IPS-NIHi7 (cell line): ENCODE results near the gene XXYLT1.
"Not testable (repeated sequence)": the region's sequence is repeated elsewhere in the genome, so short reads cannot be mapped to it uniquely, and the experiment has no call there.

ENCODE experiments used
- DNase-seq: peaks from one replicate; pipeline ENCODE4 v3.0.0; 2012; ENCODE audit warnings: mixed read lengths; ENCODE audit errors: extremely low spot score

XXYLT1 gene

DNA sequence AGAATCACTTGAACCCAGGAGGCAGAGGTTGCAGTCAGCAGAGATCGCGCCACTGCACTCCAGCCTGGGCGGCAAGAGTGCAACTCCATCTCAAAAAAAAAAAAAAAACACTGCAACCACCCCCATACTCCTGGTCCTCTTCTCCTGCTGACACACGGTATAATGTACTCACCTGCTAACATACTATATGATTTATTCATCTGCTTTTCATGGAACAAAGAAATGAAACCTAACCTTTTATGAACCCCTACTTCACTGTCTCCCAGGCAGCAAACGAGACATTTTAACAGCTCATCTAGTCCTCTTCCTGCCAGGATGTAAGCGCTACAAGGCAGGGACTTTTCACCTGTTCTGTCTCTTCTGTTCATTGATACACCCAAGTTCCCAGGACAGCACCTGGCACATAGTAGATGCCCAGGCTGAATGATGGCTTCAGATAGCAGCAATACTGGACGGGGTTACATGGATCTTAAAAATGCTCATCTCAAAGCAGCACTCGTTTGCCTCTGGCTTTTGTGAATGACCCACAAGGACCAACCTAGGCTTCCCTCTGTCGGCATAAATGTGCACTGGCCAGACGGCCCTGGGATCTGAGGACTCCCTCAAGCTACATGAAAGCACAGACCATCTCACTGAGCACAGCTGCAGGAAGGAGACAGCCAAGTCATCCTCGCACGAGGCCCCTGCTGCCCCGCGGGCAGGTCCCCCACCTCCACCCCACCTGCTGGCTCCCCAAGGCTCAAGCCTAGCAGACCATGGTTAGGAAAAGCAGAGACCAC, 20.3 kb downstream of the XXYLT1 start:
- DNase-seq = no peak

DNA sequence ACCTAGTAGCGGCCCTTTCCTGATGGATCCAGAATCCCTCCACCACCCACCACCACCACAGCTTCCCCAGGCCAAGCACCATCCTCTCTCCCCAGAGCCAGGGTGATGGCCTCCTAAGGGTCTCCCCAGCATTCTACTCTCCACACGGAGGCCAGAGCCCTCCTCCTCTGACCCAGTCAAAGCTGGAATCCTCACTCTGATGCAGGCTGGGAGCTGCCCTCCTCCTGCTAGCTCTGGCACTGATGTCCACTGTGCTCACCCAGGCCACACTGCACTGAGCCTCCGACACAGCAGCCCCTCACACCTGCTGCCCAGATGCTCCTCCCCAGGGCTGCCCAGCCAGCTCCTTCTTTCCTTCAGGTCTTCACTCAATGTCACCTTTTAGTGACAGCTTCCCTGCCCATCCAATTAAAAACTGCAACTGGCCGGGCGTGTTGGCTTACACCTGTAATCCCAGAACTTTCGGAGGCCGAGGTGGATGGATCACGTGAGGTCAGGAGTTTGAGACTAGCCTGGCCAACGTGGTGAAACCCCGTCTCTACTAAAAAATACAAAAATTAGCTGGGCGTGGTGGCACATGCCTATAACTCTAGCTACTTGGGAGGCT, 21.0 kb downstream of the XXYLT1 start:
- no peak for DNase-seq

DNA sequence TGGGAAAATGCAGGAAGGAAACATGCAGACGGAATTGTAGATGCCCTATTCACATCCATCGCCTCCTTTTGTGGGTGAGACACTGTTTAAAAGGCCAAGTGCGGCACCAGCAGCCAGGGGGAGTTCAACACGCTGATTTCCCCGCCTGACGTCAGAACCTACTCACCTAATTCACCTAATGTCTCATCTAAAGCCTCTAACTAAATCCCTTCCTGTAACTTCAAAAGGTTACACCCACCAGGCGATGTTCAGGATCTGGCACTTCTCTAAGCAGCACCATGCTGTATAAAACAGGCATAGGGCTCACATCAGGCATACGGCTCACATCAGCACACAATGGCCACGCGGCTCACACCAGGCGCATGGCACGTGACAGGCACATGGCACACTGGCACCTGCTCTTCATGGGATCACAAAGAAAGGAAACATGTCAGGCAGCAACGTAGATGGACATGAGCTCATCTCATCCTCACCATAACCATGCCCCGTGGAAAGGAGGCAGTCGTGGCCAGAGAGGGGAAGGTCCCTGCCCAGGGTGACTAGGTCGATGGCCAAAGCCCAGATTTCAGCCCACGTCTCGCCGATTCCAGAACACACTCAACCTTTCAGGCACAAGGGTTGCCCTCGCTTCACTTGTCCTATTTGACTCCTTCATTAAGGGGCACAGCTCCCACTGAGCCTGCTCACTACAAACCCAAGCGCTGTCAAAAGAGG, 21.7 kb downstream of the XXYLT1 start:
- no peak for DNase-seq

DNA sequence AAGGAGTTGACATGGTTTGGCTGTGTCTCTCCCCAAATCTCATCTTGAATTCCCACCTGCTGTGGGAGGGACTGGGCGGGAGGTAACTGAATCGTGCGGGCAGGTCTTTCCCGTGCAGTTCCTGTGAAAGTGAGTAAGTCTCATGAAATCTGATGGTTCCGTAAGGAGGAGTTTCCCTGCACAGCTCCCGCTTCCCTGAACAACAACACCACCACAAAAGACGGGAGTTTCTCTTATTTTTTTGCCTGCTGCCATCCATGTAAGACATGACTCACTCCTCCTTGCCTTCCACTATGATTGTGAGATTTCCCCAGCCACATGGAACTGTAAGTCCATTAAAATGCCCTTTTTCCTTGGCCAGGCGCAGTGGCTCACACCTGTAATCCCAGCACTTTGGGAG, 22.7 kb downstream of the XXYLT1 start:
- no peak for DNase-seq

DNA sequence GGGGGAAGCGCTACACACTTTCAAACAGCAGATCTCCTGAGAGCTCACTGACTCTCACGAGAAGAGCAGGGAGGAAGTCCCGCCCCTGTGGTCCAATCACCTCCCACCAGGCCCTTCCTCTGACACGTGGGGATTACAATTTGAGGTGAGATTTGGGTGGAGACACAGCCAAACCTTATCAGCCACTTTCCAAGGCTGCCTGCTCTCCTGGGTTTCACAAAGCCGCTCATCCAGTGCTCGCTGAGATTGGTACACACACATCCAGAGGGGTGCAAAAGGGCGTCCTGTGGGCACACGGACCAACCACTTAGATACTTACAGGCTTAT, 23.1 kb downstream of the XXYLT1 start:
- no peak for DNase-seq

DNA sequence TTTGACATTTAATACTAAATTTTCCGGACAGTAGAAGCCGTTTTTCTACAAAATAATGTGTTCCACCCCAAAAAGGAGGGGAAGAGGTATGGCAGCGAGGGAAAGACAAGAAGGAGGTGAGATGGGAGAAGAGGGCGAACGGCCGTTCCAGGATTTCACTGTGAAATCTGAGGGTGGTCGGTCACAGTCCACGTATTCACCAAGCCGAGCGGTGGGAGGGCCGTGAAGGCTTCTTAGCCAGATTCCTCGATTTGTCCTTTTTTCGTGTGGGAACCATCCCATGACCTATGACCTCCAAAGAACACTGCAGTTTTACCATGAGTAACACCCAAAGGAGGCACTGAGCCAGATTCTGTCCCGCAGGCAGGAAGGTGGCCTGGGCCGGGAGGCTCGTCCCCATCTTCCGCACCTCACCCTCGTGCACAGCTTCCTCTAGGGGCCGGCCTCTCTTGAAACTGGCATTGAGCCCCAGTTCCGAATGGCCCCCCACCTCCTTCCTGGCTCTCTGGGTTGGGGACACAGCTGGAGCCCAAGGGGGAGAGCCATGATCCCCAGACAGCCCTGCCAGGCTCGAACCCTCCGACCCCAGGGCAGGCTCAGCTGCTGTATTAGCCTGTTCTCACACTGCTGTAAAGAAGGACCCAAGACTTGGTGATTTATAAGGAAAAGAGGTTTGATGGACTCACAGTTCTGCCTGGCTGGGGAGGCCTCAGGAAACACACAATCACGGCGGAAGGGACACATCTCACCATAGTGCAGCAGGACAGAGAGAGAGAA, 23.7 kb downstream of the XXYLT1 start:
- no peak for DNase-seq

DNA sequence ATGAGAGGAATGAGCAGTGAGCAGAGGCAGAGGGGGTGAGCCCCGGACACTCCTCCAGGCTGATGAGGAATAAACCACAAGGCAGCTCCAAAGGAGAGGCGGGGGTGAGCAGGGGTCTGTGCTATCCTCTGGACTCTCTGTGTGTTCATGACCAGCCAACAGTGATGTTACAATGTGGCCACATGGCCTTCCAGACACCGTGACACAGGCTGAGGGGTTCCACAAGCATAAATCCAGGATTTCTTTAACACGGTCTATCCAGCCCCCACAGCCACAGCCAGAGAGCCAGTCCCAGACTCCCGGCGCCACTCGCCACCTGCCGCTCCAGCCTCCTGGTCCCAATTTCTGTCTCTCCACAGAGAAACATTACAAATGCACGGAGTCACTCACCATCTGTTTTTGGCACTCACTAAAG, 24.4 kb downstream of the XXYLT1 start:
- DNase-seq = no peak

DNA sequence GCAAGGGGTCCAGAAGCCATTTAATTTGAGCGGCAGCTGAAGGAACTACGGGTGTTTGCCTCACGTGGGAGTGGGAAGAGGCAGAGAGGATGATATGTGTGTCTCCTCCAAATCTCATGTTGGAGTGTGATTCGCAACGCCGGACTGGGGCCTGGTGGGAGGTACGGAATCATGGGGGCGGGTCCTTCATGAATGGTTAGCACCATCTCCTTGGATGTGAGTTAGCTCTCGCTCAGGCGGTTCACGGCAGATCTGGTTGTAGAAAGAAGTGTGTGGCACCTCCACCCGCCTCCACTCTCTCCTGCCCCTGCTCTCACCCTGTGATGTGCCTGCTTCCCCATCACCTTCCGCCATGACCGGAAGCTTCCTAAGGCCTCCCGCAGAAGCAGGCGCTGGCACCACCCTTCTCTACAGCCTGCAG, 25.4 kb downstream of the XXYLT1 start:
- DNase-seq = no peak

DNA sequence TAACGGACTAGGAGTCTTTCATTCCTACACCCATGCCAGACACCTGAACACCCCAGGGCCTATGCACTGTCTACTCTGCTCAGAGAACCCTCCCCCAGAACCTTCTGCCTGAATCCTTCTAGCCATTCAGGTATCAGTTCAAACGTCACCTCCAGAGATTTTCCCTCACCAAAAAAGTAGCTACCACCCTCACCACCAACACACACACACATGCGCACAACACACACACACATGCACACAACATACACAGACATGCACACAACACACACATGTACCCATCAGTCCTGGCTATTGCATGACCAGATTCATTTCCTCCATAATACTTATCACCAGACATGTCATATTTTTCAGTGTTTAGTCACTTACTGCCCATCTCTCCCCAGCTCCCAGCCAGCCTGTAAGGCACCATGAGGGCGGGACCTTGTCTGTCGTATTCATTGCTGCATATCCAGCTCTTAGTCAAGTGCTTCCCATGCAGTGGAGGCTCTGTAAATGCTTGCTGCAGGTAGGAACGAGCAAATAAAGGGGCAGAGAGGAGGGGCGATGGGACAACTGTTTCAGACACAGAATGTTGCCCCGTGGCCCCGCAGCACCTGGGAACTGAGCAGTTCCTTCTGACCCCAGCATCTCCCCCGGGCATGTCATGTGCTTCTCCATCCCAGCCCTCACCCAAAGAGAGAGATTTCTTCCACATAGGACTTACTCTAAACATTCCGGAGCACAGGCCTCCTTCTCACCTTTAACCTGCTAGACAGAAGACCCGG, 29.2 kb downstream of the XXYLT1 start:
- no peak for DNase-seq

DNA sequence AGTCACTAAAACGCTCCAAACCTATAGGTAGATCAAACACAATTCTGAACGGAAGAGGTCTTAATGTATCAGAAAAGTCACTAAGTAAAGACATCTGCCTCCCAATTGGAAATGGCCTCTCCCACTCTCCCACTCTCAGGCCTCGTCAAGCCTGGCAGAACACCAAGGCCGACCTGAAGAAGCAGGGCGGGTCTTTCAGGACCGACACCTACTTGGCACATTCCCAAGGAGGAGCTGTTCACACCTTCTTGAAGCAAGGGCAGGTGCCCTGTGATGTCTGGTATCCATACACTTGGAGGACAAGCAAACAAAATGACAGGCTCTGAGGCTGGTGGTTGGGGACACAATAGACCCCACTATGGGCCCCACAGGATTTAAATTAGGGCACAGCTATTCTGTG, 30.0 kb downstream of the XXYLT1 start:
- DNase-seq = no peak

DNA sequence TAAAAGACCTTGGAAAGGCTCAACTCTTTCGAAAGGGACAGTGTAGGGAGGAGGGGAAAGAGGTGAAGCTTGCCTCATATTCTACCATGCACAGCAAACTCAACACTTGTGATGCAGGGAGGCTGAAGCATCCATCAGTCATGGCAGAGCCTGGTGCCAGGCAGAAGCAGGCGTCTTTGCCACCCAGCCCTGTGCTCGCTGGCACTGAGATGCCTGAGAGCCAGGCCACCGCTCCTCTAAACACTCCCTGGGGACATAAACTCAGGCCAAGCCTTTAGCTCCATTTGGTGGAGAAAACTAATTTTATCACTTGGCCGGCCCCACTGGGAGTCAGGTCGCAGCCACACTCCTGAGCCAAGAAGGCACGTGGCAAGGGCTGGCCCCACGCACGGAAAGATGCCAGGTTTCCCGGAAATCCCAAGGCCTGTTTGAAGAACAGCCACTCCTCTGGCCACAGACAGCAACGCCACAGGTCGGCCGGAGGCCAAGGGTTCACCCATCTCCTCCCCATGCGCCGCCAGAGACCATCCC, 30.7 kb downstream of the XXYLT1 start:
- no peak for DNase-seq

DNA sequence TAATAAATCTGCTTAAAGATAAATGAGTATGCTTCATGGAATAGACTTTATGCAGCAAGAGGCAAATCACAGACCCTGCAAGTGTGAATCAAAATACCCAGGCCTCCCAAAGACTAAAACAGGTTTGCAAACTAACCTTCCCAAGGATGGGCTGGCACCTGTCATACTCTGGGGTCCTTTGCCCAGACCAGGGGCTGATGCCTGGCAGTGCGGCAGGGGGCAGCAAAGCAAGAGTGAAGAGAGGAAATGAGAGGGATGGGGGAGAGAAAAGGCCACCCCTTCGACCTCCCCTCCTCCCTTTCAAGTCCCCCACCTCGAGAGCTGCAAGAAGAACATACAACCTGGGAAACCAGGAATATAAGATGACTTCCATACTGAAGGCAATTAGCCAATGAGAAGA, 31.8 kb downstream of the XXYLT1 start:
- DNase-seq = no peak

DNA sequence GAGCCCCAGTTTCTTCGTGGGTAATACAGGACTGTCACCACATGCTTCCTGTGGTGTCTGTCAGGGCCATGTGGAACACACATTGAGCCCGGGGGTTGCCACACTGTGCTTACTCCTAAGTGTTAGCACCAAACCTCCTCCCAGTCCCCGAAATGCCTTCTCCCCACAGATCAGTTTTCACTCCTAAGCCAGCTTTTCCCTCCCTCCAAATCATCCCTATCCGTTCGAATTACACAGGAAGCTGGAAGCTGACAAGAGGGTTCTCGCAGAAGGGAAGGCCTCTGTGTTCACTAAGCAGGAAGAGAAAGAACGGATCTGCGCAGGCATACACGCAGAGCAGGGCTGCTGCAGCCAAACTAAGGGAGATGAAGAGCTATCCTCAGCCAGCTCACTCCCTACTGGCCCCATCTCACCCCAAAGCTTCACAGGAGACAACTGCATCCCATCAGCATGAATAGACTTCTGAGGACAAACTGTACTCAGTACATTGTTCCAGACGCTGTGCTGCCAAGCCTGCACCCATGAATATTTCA, 32.3 kb downstream of the XXYLT1 start:
- no peak for DNase-seq

DNA sequence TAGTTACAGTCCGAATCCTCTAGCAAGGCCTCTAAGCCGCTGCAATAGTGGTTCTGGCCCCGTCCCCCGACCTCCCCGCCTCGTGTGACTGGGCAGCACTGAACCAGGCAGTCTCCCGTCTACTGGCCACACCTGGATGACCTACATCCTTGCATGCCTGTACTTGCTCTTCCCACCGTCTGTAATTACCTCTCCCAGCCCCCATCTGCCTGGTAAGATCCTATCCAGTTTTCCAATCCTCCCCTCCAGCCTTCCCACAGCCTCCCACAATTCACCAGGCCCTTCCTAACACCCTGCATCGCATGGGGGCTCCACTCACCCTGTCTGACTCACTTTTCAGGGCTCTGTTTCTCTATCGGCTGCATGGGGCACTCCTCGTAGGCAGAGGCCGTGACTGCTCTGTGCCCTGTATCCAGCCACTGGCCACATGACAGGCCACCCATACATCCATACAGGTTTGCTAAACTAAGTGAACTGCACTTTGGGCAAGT, 32.8 kb downstream of the XXYLT1 start:
- no peak for DNase-seq

DNA sequence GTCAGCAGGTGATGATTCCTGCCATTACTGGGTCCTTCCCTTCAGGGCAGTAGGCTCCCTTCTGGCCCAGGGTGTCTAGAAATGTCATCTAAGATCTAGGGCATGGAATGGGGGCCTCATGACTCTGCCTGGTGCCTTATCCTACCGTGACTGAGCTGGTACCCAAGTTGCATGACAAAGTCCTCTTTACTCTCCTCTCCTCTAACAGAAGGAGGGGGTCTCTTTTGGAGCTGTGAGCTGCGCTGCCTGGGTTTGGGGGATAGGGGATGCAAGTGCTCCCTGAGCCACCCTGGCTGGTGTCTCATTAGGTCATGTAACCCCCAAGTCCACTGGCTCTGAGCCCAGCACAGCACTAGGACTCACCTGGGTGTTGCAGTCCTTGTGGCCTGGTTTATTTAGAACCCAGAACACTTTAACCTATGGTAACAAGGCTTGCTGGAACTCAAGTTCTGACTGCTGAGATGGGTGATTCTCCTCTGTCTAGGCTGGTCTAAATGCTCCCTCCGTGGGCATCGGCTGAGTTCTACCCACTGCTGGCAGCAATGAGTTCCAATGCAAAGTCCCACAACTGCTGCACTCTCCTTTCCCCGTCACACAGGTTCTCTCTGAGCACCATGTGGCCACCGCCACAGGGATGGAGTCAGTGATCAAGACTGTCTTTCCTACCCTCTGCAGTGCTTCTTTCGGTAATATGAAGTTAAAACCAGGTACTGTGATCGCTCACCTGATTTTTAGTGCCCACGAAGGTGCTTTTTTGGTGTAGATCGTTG, 34.0 kb downstream of the XXYLT1 start:
- DNase-seq = no peak

DNA sequence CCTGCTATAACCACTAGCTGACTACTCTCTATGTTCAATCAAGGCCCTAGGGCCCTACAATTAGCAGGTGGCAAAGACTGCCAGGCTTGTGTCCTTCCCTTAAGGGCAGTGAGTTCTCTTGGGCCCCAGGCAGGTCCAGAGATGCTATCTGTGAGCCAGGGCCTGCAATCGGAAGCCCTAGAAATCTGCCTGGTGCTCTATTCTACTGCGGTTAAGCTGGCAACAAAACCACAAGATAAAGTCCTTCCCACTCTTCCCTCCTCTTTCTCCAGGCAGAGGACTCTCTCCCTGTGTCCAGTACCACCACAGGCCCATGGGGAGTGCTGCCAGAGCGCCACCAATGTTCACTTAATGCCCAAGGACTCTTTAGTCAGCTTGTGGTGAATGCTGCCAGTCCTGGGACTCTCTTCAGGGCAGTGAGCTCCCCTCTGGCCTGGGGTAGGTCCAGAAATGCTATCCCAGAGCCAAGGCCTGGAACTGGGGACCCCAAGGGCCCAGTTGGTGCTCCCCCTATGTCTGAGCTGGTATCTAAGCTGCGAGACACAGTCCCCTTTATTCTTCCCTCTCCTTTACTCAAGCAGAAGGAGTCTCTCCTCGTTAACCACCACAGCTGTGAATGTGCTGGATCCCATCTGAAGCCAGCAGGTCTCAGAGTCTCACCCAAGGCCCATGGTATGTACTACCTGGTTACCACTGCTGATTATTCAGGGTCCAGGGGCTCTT, 34.7 kb downstream of the XXYLT1 start:
- DNase-seq = no peak

DNA sequence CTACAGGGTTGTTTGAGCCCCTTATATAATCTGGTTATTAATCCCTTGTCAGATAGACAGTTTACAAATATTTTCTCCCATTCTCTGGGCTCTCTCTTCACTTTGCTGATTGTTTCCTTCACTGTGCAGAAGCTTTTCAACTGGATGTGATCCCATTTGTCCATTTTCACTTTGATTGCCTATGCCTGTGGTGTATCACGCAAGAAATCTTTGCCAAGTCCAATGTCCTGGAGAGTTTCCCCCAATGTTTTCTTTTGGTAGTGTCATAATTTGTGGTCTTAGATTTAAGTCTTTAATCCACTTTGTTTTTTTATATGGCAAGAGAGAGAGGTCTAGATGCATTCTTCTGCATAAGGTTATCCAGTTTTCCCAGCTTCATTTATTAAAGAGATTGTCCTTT, 40.7 kb downstream of the XXYLT1 start:
- DNase-seq = no peak

DNA sequence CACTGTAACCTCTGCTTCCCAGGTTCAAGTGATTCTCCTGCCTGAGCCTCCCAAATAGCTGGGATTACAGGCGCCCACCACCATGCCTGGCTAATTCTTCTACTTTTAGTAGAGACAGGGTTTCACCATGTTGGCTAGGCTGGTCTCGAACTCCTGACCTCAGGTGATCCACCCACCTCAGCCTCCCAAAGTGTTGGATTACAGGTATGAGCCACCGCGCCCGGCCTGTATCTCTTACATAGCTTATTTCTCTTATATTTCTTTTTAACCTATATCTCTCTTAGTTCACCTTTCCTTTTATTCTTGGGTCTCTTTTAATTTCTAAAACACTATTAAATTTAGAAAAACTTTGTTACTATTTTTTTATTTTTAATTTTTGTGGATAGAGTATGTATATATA, 42.1 kb downstream of the XXYLT1 start:
- not testable (repeated sequence) for DNase-seq

DNA sequence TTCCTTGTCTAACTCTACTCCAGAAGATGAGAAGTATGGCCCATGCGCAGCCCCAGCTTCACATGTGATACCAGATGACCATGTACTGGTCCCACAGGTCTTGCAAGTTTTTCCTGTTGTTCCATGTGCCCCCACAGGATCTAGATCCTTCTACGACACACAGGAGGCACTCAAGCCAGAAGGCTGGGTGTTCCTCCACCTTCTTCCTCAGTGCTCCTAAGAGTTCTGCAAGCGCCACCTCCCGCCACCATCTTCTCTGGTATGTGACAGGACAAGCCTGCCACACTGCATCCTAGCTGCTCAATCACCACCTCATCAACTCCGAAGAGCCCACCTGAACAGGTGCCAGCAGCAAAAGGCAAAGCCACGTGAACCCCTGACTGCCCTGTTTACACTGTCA, 43.1 kb downstream of the XXYLT1 start:
- DNase-seq = no peak
